NCI-H1436 treated with DMSO at 0.1 percent for 48 hours (cell line): ENCODE data around the gene AP1B1.

Experiments used
- DNase-seq: peaks from one replicate; lab custom pipeline; 2025; lab: John Stamatoyannopoulos, UW

Gene AP1B1

DNA sequence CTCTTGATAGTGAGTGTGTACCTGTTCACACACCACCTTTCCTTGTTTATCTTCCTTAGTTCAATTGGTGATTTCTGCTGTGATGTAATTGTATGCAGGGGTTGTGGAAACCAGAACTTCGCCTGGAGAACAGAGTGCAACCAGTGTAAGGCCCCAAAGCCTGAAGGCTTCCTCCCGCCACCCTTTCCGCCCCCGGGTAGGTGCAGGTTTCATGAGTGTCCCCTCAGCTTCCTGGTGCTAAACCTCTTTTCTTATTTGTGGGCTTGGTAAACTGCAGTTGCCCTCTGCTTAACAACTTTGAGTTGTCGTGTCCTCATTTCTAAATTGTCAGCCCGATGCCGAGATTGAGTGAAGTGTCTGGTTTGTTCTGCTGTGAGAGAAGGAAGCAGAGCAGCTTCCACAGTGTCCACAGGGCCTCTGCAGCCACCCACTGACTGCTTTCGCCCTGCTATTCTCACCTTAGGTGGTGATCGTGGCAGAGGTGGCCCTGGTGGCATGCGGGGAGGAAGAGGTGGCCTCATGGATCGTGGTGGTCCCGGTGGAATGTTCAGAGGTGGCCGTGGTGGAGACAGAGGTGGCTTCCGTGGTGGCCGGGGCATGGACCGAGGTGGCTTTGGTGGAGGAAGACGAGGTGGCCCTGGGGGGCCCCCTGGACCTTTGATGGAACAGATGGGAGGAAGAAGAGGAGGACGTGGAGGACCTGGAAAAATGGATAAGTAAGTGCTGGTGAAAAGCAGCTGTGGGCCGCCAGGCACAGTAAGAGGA lies 89.1 kb downstream of the AP1B1 start:
- no peak for DNase-seq

- no peak for DNase-seq
Measured at GRCh38 chr22:29298641-29299040, 89.7 kb downstream of the AP1B1 start.

DNA sequence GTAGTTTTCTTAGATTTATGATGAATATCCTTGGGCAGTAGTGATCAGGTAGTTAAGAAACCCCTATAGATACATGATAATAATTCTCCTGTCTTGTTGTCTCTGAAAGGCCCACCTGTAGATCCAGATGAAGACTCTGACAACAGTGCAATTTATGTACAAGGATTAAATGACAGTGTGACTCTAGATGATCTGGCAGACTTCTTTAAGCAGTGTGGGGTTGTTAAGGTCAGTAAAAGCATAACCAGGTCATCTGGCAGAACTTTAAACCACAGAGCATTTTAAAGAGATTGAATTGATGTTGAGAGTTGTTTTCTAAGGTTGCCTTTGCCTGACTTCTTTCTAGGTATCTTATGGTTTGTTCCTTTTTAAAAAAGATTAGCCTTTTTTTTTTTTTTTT lies 96.0 kb downstream of the AP1B1 start:
- no peak for DNase-seq

GRCh38 chr22:29291215-29291614 lies 97.2 kb downstream of the AP1B1 start:
- no peak for DNase-seq

DNA sequence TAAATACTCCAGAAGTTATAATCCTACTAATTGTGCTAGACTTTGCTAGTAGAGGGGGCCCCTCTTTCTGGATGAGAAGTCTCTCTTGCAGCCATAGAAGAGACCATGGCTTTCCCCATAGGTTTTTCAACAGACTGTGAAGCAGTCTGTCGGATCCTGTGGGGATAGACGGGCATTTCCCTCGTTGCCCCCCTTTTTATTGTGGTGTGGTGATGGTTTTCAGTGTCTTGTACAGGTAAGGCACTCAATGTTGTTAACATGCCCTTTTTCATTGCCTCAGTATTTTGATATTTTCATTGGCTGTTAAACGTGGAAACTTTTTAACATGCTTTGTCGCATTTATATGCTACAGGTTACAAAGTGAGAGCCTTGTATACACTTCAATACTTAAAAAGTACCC lies 98.3 kb downstream of the AP1B1 start:
- DNase-seq, result no peak

DNA sequence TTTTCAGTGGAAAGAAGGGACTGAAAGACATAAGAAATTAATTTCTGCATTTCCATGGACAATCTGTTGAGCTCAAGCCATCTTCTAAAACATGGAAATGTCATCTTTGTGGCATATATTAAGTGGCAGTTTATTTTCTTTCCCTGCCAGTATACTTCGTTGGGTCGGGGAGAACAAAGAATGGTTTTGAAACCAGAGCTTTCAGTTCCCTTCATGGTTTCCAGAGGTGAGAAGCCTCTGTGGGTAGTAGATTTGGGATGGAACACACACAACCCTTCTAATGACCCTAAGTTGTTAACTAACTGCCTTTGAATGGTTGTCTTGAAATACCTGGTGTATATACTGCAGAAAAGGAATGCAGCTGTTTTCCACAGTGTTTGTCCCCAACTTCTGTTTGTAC lies 99.5 kb downstream of the AP1B1 start:
- DNase-seq, result no peak

- DNase-seq, result no peak
Measured at GRCh38 chr22:29284196-29284595, 104.2 kb downstream of the AP1B1 start.

- DNase-seq, result no peak
Measured at GRCh38 chr22:29277927-29278326, 110.4 kb downstream of the AP1B1 start.
